Measurements from ENCODE around the gene MTCH1. TPM values are rescaled to one million over a fixed set of nuclear protein-coding genes. Genes with fewer than 3 reads are reported as not detected.
"Not testable (repeated sequence)": the region's sequence is repeated elsewhere in the genome, so short reads cannot be mapped to it uniquely, and the experiment has no call there.

Gene MTCH1
- total RNA-seq, 1 experiment from 2014 or later = 78.2 TPM

GRCh38 chr6:36999061-36999750 is 13.2 kb upstream of the MTCH1 start:
- no peak overlapping the region for H3K4me3 Mint-ChIP-seq (ENCODE audit: unreplicated experiment)
- H3K27me3 Mint-ChIP-seq (ENCODE audit: insufficient read depth, unreplicated experiment) = peaks cover 30% of the 10 kb centered on the region
- no peak for TF ChIP-seq CTCF (IDR thresholded peaks at IDR 0.05; ENCODE audit: unreplicated experiment)
- ChIA-PET POLR2A (no interaction called here), CTCF (interaction anchor here (0.6 kb wide), 1 partner anchor 18 kb away, joined by 4 read pairs; no protein-coding TSS in a partner anchor)
- peaks cover 11% of the 10 kb centered on the region for H3K4me1 Mint-ChIP-seq (ENCODE audit: insufficient read depth, unreplicated experiment)
- DNase-seq (ENCODE audit: unreplicated experiment) = no peak
- no peak overlapping the region for H3K27ac Mint-ChIP-seq (ENCODE audit: low read depth, unreplicated experiment)
- no peaks in the 10 kb centered on the region for H3K36me3 Mint-ChIP-seq (ENCODE audit: insufficient read depth, unreplicated experiment)
- intact Hi-C loops (cut with micrococcal nuclease) = no loop called here
- no peaks in the 10 kb centered on the region for H3K9me3 Mint-ChIP-seq (ENCODE audit: unreplicated experiment)
- BruUV-seq (replicated peaks) = no TSS peak

GRCh38 chr6:36998723-36999038 is 12.7 kb upstream of the MTCH1 start:
- Mint-ChIP-seq H3K9me3 (ENCODE audit: unreplicated experiment) (no peaks in the 10 kb centered on the region), H3K36me3 (ENCODE audit: insufficient read depth, unreplicated experiment) (no peaks in the 10 kb centered on the region), H3K4me1 (ENCODE audit: insufficient read depth, unreplicated experiment) (peaks cover 11% of the 10 kb centered on the region), H3K27me3 (ENCODE audit: insufficient read depth, unreplicated experiment) (peaks cover 30% of the 10 kb centered on the region), H3K27ac (ENCODE audit: low read depth, unreplicated experiment) (no peak overlapping the region), H3K4me3 (ENCODE audit: unreplicated experiment) (no peak overlapping the region)
- DNase-seq (ENCODE audit: unreplicated experiment) = no peak
- TF ChIP-seq CTCF (IDR thresholded peaks at IDR 0.05; ENCODE audit: unreplicated experiment) = no peak
- ChIA-PET CTCF (no interaction called here), POLR2A (interaction anchor here (0.7 kb wide), 1 partner anchor 239 kb away, joined by 3 read pairs; no protein-coding TSS in a partner anchor)
- intact Hi-C loops (cut with micrococcal nuclease) = no loop called here
- no TSS peak for BruUV-seq (replicated peaks)

- no peak for TF ChIP-seq CTCF (IDR thresholded peaks at IDR 0.05; ENCODE audit: unreplicated experiment)
- DNase-seq (ENCODE audit: unreplicated experiment) = peak; percentile 49
- no TSS peak for BruUV-seq (replicated peaks)
- Mint-ChIP-seq H3K4me3 (ENCODE audit: unreplicated experiment) (no peak overlapping the region), H3K27me3 (ENCODE audit: insufficient read depth, unreplicated experiment) (peaks cover 30% of the 10 kb centered on the region), H3K4me1 (ENCODE audit: insufficient read depth, unreplicated experiment) (peaks cover 11% of the 10 kb centered on the region), H3K36me3 (ENCODE audit: insufficient read depth, unreplicated experiment) (no peaks in the 10 kb centered on the region), H3K27ac (ENCODE audit: low read depth, unreplicated experiment) (no peak overlapping the region), H3K9me3 (ENCODE audit: unreplicated experiment) (no peaks in the 10 kb centered on the region)
- intact Hi-C loops (cut with micrococcal nuclease) = no loop called here
- ChIA-PET CTCF (no interaction called here), POLR2A (interaction anchor here (0.7 to 1.1 kb wide), 2 partner anchors 84 to 239 kb away, joined by 3 read pairs; no protein-coding TSS in a partner anchor)
Measured at GRCh38 chr6:36997811-36998722, 12.1 kb upstream of the MTCH1 start.

- H3K36me3 Mint-ChIP-seq (ENCODE audit: insufficient read depth, unreplicated experiment); H3K27me3 Mint-ChIP-seq (ENCODE audit: insufficient read depth, unreplicated experiment); H3K27ac Mint-ChIP-seq (ENCODE audit: low read depth, unreplicated experiment); DNase-seq (ENCODE audit: unreplicated experiment); intact Hi-C loops (cut with micrococcal nuclease); H3K4me1 Mint-ChIP-seq (ENCODE audit: insufficient read depth, unreplicated experiment); H3K9me3 Mint-ChIP-seq (ENCODE audit: unreplicated experiment); BruUV-seq (replicated peaks); H3K4me3 Mint-ChIP-seq (ENCODE audit: unreplicated experiment): not testable (repeated sequence)
- ChIA-PET POLR2A (interaction anchor here (0.6 kb wide), 1 partner anchor 353 kb away, joined by 3 read pairs; no protein-coding TSS in a partner anchor), CTCF (interaction anchor here (1.5 to 2.2 kb wide), 2 partner anchors 28 to 105 kb away, joined by 5 to 7 read pairs; no protein-coding TSS in a partner anchor)
Measured at GRCh38 chr6:36990401-36990800, 4.4 kb upstream of the MTCH1 start.

Measured in MCF 10A (cell line).